HG03159 (cell line): ENCODE measurements around the gene SPINK9.

Experiments
- ATAC-seq: cut with Tn5 transposase; IDR thresholded peaks from one replicate; pipeline ENCODE4 v1.9.1; 2021; ENCODE audit warnings: mild to moderate bottlenecking, moderate library complexity; ENCODE audit not compliant: unreplicated experiment

SPINK9 gene

DNA sequence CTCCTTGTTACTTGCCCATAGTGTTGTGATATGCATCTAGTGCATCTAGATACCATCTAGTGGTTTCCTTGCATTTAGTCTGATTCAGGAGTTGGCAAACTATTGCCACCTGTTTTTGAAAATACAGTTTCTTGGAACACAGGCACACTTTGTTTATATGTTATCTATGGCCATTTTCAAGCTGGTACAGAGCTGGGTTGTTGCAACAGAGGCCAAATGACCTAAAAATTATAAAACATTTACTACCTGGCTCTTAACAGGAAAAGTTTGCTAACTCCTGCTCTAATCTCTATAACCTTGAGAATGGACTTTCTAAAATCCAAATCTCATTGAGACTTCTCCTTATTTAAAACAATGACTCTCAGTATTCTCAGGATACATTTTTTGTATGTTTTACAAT lies 29.0 kb downstream of the SPINK9 start:
- ATAC-seq = no peak

DNA sequence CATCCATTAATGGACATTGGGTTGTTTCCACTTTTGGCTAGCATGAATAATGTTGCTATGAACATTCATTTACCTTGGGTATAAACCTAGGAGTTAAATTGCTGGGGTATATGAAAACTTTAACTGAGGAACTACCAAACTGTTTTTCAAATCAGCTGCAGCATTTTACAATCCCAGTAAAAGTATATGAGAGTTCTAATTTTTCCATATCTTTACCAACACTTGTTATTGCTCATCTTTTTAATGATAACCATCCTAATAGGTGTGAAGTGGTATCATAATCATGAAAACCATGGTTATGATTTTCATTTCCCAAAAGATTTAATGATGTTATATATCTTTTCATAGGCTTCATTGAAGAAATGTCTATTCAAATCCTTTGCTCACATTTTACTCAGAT lies 32.9 kb downstream of the SPINK9 start:
- no peak for ATAC-seq

DNA sequence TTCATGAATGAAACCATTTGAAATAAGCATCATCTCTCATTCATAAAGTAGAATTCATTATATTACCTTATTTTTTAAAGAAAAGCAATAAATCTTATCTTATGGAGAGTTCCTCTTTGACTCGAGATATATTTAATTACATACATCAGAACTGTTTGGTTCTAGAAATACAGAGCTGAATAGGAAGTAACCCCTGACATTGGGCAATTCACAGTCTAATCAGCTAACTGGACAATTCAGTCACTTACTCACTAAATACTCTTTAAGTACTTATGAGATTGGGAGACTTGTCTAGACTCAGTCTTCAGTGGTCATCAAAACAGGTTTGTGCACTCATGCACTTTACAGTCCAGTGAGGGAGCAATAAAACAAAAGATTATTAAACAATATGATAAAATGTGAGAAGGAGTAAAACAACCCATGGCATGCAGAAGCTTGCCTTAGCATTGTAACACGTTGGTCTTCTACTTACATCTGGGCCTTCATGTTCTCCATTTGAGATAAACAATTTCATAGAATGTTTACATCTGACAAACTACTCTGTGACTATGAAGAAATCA lies 36.9 kb downstream of the SPINK9 start:
- no peak for ATAC-seq

DNA sequence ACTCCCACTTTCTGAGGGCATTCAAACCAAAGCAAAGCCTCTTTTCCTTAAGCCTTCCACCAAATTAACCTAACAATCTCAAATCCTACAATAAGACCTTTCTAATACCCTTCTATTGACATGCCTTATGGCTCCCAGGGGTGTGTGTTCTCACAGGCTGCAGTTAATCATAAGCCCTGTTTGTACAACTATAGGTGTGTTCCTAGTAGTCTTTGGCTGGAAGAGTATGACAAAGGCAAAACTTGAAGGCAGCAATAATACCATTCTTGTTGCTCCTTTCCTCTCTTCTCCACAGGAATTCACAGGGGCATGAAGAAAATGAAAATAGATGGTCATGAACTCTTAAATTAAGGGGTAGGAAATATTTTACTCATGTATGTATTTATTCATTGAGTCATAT lies 37.5 kb downstream of the SPINK9 start:
- ATAC-seq = no peak

DNA sequence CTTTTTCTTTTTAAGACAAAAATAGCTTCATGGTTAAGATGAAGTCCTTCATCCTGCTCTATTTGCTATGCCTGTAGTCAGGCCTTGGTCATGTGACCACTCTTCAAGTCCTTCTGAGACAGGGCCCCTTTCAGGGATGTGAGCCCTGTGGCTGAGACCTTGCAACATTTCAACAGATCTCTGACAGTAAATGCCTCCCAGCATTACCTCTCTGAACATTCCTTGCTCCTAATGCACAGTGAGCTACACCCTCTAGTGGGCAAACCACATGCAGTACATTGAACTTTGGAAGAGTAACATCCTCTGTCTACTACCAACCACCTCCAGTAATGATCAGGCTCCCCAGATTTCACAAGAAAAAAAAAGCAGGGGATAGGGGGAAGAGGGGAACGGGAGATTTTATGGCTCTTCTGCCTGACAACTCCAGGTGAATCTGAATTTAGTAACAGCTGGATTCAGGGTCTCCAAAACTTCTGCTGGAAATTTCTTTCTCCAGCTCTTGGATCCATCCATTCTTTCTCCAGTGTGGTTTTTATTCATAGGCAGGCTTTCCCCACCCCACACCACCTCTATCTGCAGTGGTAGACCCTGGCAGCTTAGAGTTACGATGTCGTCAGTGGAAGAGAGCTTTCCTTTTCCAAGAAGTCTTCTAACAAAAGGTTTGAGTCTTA lies 39.5 kb downstream of the SPINK9 start:
- ATAC-seq = peak; percentile 84

DNA sequence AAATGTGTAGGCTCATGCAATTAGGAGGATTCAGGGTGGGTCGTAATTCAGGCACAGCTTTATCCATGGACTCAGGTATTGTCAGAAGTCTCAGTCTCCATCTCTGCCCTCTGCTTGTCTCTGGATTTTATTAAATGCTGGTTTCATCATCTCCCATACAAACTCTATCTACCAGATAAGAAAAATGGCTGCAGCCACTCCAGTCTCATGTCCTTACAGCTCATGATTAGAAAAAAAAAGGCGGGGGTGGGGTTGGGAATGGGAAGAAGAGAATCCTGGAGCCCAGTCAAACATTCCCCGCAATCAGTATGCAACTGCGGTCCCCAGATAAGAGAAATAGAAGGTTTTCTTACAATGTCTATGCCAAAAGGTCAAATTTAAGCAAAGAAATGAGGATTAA lies 40.8 kb downstream of the SPINK9 start:
- no peak for ATAC-seq

DNA sequence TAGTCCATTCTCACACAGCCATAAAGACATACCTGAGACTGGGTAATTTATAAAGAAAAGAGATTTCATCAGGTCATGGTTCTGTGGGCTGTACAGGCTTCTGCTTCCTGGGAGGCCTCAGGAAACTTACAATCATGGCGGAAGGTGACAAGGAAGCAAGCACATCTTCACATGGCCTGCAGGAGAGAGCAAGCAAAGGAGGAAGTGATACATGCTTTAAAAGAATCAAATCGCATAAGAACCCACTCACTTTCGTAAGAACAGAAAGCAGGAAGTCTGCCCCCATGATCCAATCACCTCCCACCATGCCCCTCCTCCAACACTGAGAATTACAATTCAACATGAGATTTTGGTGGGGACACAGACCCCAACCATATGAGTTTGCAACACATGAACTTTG lies 43.3 kb downstream of the SPINK9 start:
- no peak for ATAC-seq

DNA sequence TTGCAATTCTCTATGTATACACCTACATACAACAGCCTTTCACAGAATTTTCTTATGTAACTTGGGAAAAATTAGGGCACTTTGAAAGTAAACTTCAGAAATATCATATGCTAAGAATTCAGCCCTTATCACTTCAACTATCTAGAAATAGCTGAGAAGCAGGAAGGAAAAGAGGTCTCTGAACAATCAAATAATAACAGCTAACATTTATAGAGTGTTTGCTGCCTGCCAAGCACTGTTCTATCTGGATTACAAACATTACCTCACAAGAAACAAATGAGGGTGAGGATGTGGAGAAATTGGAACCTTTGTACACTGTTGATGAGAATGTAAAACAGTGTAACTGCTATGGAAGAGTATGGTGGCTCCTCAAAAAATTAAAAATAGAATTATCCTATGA lies 44.0 kb downstream of the SPINK9 start:
- ATAC-seq = no peak

DNA sequence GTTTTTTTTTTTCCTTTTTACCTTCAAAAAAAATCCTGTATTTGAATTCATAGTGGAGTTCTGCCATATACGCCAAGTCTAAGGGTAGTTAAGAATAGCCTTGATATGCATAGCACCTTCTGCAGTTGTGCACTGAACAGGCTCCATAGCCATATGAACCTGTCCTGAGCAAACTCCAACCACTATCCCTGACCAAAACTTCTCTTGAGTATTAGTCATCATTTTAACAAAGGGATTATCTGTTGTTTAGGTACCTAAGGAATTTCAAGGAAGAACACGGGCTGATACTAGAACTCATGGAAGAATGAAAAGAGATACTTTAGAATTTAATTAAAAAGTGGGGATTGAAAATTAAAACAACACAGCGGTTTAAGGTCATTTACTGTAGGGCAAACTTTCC lies 46.5 kb downstream of the SPINK9 start:
- no peak for ATAC-seq

DNA sequence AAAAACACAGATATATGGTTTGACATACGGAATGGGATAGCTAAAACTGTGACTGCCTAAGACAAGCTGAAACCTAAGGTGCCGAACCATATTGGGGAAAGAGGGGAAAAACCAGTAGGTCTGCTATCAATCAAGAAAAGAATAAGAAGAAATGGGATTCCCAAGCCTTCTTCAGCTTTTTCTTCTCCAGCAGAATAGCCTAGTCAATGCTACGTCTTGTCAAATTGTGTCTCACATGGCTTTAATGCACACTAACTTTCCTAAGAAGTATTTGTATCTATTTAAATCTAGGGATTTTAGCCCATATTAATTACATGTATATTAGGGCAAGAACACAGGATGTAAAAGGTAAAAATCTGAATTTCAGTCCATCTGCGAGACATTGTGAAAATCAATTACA lies 47.6 kb downstream of the SPINK9 start:
- no peak for ATAC-seq

DNA sequence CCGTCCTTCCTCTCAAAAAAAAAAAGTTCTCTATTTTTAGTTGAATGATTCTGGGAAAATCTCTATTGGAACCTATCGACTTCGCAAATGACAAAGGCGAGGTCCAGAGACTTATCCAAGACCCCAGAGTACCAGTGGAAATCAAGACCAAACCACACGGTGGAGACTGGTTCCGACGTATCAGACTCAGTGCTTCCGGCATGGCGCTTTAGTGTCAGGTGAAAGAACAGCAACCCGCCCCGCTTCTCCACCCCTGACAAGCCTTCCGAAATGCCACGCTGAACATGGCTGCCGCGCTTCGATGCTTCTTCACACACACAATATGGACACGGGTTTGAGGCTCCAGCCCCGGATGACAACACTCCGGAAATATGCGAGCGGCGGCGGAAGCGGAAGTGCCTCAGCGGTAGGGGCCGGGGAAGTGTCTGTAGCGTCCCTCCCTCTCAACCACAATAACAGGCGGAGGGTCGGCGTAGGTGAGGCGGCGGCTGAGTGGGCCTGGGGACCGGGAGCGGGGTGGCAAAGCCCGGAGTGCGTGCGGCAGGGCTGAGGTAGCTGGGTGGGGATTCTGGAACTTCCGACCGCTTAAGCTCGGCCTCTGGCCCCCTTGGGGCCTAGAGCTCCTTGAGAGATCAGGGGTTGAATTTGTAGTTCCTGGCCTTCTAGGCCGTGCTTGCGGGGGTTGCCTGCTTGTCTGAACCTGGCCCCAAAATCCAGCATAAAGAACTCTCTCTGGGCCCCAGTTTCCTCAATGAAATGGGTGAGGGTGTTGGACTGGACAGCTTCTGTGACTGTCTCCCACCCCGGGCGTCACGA lies 48.4 kb downstream of the SPINK9 start, which contains the start of gene FBXO38:
Gene FBXO38 (plus strand): TSS at position 395 of the 816 bp plus-strand sequence. CDS start 10,819 bp downstream, outside the sequence.
- ATAC-seq = peak; percentile 98

DNA sequence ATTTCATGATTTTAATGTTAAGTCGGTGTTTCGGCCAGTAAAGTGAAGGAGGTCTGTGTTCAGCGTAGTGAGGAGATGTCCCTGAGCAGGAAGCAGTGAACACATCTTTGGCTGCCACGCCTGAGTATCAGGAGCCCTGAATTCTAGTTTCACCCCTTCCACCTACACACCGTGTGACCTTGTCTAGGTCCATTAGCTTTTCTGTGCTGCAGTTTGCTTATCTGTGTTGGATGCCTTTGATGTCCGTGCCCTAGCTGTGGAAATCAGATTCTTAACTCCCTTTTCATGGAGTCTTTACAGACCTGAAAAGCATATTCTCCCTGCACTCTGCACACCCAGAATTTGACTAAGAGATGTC lies 49.0 kb downstream of the SPINK9 start:
- peak; percentile 22 for ATAC-seq

DNA sequence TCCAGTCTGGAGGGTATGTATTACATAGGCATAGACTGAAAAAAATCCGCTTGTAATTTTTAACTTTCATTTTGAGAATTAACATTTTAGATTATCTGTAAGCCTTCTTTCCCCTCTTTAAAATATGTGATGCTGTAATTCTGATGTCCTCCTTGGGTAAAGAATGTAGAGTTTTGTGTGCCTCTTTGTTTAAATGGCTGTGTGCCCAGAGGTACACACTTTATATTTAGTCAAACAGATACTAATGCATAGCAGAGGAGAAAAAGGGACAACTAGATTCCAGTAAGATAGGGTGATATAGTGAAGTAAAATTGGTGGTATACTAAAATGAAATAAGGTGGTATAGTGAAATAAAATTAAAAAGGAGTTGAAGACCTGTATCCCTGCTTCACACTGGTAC lies 49.7 kb downstream of the SPINK9 start:
- no peak for ATAC-seq

DNA sequence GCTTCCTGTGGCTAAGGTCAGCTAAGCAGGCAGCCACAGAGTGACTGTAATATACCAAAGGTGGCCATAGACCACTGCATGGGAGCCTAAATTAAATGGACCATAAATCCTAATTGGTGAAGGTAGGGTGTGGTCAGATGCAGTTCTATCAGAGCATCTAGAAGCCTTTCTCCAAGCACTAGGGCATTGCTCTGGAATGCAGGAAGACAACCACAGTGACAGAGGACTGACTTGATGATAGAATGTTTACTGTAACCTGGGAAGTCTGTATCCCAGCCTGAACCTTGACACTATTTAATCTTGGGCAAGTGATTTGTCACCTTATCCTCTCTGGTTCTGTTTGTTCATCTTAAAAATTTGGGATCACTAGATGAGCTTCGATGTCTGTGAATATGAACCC lies 50.7 kb downstream of the SPINK9 start:
- no peak for ATAC-seq

DNA sequence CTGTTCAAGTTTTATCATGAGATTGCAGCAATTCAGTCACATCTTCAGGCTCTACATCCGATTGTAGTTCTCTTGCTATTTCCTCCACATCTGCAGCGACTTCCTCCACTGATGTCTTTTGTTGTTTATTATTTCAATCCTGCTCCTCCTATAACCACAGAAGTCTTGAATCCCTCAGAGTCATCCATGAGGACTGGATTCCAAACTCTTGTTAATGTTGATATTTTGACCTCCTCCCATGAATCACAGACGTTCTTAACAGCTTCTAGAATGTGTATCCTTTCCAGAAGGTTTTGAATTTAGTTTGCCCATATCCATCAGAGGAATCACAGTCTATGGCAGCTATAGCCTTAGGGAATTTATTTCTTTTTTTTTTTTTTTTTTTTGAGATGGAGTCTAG lies 52.0 kb downstream of the SPINK9 start:
- no peak for ATAC-seq

DNA sequence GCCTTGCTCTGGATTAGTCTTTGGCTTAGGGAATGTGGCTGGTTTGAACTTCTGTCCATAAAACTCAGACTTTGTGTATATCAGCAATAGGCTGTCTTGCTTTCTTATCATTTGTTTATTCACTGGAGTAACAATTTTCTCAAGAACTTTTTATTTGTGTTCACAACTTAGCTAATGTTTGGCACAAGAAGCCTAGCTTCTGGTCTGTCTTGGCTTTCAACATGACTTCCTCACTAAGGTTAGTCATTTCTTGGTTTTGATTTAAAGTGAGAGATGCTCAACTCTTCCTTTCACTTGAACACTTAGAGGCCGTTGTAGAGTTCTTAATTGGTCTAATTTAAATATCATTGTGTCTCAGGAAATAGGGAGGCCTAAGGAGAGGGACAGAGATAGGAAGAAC lies 53.3 kb downstream of the SPINK9 start:
- no peak for ATAC-seq
